ENCODE results near the gene SLC22A17. TPM values are rescaled to one million over a fixed set of nuclear protein-coding genes. Genes with fewer than 3 reads are reported as not detected.

SLC22A17 gene
- total and polyA plus RNA-seq, 9 donors, result 8.9 to 48.0 (median 34.3) TPM

- TF ChIP-seq POLR2A (IDR thresholded peaks at IDR 0.05), result peak; percentile 62
- TF ChIP-seq, protein P1, sequence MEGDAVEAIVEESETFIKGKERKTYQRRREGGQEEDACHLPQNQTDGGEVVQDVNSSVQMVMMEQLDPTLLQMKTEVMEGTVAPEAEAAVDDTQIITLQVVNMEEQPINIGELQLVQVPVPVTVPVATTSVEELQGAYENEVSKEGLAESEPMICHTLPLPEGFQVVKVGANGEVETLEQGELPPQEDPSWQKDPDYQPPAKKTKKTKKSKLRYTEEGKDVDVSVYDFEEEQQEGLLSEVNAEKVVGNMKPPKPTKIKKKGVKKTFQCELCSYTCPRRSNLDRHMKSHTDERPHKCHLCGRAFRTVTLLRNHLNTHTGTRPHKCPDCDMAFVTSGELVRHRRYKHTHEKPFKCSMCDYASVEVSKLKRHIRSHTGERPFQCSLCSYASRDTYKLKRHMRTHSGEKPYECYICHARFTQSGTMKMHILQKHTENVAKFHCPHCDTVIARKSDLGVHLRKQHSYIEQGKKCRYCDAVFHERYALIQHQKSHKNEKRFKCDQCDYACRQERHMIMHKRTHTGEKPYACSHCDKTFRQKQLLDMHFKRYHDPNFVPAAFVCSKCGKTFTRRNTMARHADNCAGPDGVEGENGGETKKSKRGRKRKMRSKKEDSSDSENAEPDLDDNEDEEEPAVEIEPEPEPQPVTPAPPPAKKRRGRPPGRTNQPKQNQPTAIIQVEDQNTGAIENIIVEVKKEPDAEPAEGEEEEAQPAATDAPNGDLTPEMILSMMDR (IDR thresholded peaks at IDR 0.05), result no peak
- no peaks in the 10 kb centered on the region for H3K9me3 ChIP-seq
- DNase-seq, result peak; percentile 92 to 95 (median 94)
- no peaks in the 10 kb centered on the region for H3K36me3 ChIP-seq
- intact Hi-C loops (cut with DNase I), result no loop called here
- H3K4me1 ChIP-seq (ENCODE audit: insufficient read depth), result peaks cover 9% of the 10 kb centered on the region
- H3K4me3 ChIP-seq, result peak within 1 kb of the TSS; percentile 67
- peak within 1 kb of the TSS; percentile 66 to 86 for H3K27ac ChIP-seq
- 0 to 1% (median 0%) methylated on average over 24 of the region's 24 CpGs for WGBS, 3 donors
- H3K27me3 ChIP-seq, result no peaks in the 10 kb centered on the region
Measured at GRCh38 chr14:23306412-23307145, 46.1 kb downstream of the SLC22A17 start, which contains the start of gene BCL2L2. Gene BCL2L2 (plus strand): TSS chr14:23306833. CDS start chr14:23307768, 935 bp downstream.

DNA sequence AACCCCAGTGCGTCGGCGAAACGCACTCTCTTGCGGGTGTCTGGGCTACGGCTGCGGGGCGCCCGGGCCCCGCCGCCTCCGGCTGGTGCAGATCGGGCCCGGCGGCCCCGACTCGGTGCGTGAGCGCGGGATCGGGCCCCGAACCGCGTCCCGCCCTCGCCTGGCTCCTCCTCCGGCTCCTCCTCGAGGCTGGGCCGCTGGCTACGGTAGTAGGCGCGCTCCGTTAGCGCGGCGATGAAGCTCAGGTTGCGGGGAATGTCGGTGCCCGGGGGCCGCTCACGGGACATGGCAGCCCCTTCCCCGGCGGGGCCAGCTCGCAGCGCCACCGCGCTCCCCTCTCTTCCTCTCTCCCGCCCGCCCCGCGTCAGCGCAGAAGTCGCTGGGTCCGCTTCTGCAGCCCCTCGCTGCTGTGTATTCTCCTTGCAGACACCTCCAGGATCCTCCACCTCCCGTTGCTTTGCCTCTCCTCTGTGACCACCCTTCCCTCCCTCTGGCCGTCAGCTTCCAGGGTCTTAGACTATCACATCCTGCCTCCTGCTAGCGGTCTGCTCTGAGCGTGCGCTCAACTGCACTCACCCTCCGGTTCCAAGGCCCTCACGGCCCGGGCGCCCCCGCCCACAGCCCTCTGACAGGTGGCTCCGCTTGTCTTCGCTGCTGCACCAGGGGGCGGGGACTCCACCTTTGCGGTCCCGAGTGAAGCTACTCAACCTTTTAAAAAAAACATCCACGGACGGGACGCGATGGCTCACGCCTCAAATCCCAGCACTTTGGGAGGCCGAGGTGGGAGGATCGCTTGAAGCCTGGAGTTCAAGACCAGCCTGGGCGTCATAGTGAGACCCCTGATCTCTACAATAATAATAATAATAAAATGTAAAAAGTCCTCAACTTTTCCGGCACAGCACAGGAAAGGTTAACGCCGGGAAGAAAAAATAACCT lies 50.1 kb downstream of the SLC22A17 start, which contains the start of gene PPP1R3E:
TSS of gene PPP1R3E (minus strand) at position 570 of the 936 bp plus-strand sequence. CDS start at position 287, 283 bp downstream.
- H3K9me3 ChIP-seq, result no peaks in the 10 kb centered on the region
- peak within 1 kb of the TSS; percentile 55 for H3K4me3 ChIP-seq
- H3K4me1 ChIP-seq (ENCODE audit: insufficient read depth), result no peaks in the 10 kb centered on the region
- TF ChIP-seq, protein P1 (IDR thresholded peaks at IDR 0.05), result no peak
- TF ChIP-seq POLR2A (IDR thresholded peaks at IDR 0.05) (no peak), EP300 (IDR thresholded peaks at IDR 0.05) (no peak)
- no peaks in the 10 kb centered on the region for H3K27me3 ChIP-seq
- WGBS, 3 donors, result 1 to 2% (median 2%) methylated on average over 63 to 81 of the region's 81 CpGs
- peak; percentile 70 to 80 (median 75) for DNase-seq
- peak within 1 kb of the TSS; percentile 92 to 94 for H3K27ac ChIP-seq
- H3K36me3 ChIP-seq, result no peaks in the 10 kb centered on the region
- intact Hi-C loops (cut with DNase I), result loop anchor here in 3 of 4 donors (2.0 to 5.0 kb wide), 2 partner anchors 18 to 295 kb away; partner anchors contain the start of gene PABPN1 (in 2 of the 3)

DNA sequence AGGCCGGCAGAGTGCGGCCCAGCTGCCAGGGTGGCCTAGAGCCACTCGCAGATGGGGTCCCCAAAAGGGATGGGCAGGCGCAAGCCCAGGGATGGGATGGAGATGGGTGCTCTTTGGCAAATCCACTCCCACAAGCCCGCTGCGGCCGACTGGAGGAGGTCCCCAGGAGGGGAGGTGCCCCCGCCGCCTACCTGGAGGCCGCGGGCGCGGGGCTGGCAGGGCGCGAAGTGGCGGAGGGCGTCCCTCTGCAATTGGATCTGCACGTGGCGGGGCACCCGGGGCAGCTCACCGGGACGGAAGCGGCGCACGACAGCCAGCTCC lies 50.8 kb downstream of the SLC22A17 start:
- Histone ChIP-seq H3K4me1 (ENCODE audit: insufficient read depth) (no peaks in the 10 kb centered on the region), H3K9me3 (no peaks in the 10 kb centered on the region), H3K4me3 (peak overlapping the region; percentile 55), H3K36me3 (no peaks in the 10 kb centered on the region), H3K27me3 (no peaks in the 10 kb centered on the region), H3K27ac (peak overlapping the region; percentile 92 to 94)
- WGBS, 3 donors, result 0 to 1% (median 1%) methylated on average over 15 to 25 of the region's 25 CpGs
- TF ChIP-seq EP300 (IDR thresholded peaks at IDR 0.05) (no peak), POLR2A (IDR thresholded peaks at IDR 0.05) (peak; percentile 92)
- TF ChIP-seq, protein P1 (IDR thresholded peaks at IDR 0.05), result no peak
- no peak for DNase-seq
- intact Hi-C loops (cut with DNase I), result loop anchor here in 3 of 4 donors (2.0 to 5.0 kb wide), 2 partner anchors 19 to 295 kb away; partner anchors contain the start of gene PABPN1 (in 2 of the 3)

DNA sequence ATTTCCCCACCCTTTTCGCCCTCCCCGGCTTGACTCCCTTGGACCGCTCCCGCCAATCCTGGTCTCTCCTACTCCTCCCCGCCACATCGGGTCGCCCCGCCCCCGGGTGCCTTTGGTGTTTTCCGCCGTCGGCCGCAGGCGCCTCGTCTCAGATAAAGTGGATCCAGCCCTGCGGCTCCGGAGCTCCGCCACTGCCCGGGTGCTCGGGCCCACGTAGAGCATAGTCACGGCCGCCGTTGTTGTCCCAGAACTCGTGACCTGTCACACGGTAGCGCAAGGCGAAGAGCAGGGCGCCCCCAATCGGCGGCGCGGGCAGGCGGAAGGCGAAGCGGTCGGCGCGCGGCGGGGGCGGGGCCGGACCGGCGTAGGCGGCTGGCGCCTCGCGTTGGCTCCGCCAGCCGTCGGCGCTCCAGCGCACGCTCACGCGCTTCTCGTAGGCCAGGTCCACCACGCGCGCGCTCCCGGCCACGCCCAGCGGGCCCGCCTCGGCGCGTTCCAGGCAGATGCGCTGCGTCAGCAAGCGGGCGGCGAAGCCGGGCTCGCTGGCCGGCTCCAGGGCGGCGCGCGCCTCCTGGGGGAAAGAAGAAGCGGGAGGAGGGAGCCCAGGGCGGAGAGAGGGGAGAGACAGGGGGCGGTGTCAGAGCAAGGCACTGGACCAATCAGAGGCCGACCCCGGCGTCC lies 51.3 kb downstream of the SLC22A17 start:
- TF ChIP-seq, protein P1 (IDR thresholded peaks at IDR 0.05), result peak; percentile 51 to 99 (median 99)
- peak; percentile 41 for TF ChIP-seq EP300 (IDR thresholded peaks at IDR 0.05)
- peak; percentile 67 for TF ChIP-seq POLR2A (IDR thresholded peaks at IDR 0.05)
- no peaks in the 10 kb centered on the region for H3K36me3 ChIP-seq
- H3K4me3 ChIP-seq, result peak overlapping the region; percentile 63
- intact Hi-C loops (cut with DNase I), result loop anchor here in 1 of 4 donors (5.0 kb wide), 1 partner anchor 294 kb away; no protein-coding TSS in a partner anchor
- H3K4me1 ChIP-seq (ENCODE audit: insufficient read depth), result no peaks in the 10 kb centered on the region
- 0 to 1% (median 1%) methylated on average over 45 to 87 of the region's 87 CpGs for WGBS, 3 donors
- H3K27ac ChIP-seq, result peak overlapping the region; percentile 92 to 94
- H3K27me3 ChIP-seq, result no peaks in the 10 kb centered on the region
- H3K9me3 ChIP-seq, result no peaks in the 10 kb centered on the region
- peak; percentile 98 to 99 (median 98) for DNase-seq

Data from ovary (tissue), 9 donors.